Activated T-helper 9 cell treated with anti-CD3 and anti-CD28 coated beads, Interleukin-2, amount 50 U/mL, for 16 hours (primary cell): ENCODE data around the gene HOXA4.

Source experiments
- DNase-seq: peaks from one replicate; pipeline ENCODE4 v3.0.0-alpha.2; 2020; ENCODE audit warnings: low read depth

Gene HOXA4

DNA sequence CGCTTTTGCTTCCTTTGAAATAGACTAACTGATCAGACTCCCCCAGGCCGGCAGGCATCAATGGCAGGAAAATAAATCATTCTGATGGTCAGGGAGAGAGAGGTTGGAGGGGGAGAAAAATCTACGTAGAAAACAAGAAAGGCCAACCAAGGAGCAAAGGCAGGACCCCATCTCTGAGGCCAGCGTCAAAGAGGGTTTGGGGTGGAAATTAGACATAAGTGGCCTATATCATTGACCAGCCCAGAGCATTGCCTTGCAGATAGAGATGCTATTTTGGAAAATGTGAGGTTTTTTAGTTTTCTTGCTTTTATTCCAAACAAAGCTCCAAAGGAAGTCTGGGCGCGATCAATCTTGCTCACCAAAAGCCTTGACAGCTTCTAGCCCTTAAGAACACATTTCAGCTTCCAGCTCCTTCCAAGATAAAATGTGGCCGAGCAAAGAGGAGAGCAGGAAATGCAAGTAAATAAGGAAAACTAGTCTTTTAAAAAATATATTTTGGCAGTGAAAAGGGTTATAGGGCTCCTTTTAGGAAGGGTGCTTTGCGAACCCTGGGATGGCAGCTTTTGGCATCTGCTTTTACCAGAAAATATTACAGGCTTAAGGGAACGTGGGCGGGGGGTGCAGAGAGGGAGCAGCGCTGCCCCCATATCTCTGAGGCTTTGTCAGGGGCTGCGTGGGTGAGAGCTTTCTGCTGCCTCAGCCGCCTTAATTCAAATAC is 26.1 kb downstream of the HOXA4 start:
- DNase-seq = no peak

DNA sequence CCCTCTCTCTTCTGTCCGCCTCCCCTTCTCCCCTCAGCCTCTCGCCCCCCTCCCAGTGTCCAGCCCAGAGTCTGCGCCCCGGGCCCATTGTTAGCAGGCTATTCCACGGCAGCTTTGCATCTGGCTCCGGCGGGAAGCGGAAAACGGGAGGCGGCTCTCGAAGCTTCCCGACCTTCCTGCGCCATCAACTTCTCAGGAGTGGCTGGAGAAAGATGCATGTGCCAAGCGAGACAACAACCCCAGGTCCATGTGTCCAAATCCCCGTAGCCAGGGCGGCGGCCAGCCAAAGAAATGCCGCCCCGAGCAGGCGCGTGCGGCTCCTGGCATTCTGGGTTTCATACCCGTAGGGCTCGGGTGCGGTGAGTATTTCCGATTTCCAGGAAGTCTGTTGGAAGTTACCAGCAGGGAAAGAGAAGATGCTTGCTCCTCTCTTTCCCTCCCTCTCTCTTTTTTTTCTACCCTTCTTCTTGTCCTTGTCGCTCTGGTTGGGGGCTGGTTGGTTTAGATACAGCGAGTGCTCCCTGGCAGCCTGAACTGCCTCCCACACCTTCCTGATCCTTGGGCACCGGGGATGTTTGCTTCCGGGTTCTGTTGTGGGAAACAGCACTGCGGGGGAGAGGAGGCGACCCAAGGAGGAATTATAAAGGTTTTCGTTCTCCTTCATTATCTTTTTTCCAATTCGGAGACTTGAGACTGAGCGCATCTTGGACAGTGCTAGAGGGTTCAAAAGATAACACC is 26.9 kb downstream of the HOXA4 start:
- DNase-seq = no peak

DNA sequence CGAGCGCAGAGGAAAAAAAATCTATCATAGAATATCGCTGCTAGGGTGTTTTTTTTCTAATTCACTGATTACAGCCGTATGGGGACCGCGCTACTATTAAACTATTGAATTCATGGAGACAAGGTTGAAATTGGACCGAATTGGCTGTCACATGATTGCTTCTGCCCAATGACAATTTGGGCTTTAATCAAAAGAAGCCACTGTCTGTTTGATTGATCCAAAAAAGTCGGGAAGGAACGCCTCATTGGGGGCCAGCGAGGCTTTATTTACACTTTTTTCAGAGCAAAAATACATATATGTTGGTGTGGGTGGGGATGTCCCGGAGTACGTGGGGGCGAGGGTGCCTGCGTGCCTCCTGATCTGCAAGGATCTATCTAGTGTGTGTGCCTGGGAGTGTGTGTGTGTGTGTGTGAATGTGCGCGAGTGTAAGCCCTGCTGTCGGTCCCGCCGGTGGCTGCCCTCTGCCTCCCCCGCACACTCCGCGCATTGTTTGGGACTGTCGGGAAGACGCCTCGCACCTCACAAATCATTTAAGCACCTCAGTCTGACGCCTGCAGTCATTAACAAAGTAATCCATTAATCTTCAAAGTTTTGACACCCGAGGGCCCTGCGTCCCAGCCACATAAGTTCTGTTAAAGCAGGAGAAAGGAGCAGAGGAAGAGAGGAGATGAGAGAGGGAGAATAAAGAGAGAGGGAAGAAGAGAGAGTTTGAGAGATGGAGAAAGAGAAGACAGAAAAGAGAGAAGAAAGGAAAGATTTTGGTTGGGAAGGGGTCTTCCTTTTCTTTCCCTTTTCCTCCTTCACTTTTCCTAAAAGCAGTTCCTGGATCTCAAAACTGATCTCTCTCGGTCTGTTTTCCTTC is 27.7 kb downstream of the HOXA4 start, which contains the start of gene HOXA2:
TSS of gene HOXA2 (minus strand) at position 103 of the 862 bp plus-strand sequence. CDS start 183 bp downstream, outside the sequence.
- DNase-seq = no peak

DNA sequence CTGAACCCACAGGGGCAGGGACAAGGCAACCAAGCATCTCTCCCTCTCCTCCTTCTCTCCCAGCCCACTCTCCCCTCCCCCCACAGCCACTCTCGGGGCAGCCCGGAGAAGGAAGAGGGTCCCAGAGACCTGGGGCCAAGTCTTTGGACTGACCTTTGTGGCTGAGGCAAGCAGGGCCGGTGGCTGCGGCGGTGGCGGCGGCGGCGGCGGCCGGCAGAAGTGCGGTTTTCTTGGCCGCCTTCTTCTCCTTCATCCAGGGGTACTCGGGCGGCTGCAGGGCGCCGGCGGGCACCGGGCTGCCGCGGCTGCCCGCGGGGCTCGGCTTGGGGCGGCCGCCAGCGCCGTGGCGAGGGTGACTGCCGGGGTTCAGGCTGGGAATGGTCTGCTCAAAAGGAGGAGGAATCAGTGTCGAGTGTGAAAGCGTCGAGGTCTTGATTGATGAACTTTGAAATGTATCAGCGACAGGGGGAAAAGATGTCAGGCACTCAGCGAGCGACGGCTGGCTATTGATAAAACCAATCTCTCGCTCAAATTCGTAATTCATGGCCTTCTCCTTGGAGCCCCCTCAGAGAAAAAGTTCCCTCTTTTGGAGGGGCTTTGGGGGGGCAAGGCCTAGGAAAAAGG is 28.5 kb downstream of the HOXA4 start:
- DNase-seq = no peak

DNA sequence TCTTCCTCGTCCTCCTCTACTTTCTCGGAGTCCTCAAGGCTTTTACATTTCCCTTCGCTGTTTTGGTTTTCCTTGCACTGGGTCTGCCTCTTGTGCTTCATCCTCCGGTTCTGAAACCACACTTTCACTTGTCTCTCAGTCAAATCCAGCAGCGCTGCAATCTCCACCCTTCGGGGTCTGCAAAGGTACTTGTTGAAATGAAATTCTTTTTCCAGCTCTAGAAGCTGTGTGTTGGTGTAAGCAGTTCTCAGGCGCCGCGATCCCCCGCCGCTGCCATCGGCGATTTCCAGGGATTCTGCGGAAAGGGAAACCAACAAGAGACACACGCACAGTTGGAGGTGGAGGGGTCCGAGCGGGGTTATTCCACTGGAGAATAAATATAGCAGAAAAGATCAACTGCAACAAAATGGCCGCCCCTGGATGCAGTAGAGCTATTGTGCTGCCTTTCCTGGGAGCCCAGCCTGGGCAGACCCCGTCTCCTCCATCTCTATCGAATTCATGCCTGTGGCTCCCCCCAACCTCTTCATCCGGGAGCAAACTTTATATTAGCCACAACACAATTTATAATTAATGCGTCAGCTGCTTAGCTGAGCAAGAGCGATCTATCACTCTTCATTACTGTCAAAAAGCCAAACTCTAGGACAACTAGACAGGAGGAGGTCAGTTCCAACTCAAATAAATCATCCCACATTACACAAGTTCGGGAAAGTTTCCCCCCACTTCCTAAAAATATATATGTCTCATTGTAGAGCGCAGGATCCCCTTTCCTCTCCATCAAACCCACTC is 29.2 kb downstream of the HOXA4 start:
- DNase-seq = no peak

- DNase-seq = no peak
Observed at GRCh38 chr7:27100694-27101170, 29.8 kb downstream of the HOXA4 start.

- DNase-seq = no peak
Observed at GRCh38 chr7:27099453-27100370, 30.8 kb downstream of the HOXA4 start.

GRCh38 chr7:27098578-27099451 is 31.7 kb downstream of the HOXA4 start:
- no peak for DNase-seq

- DNase-seq = no peak
Observed at GRCh38 chr7:27097686-27098577, 32.6 kb downstream of the HOXA4 start.

DNA sequence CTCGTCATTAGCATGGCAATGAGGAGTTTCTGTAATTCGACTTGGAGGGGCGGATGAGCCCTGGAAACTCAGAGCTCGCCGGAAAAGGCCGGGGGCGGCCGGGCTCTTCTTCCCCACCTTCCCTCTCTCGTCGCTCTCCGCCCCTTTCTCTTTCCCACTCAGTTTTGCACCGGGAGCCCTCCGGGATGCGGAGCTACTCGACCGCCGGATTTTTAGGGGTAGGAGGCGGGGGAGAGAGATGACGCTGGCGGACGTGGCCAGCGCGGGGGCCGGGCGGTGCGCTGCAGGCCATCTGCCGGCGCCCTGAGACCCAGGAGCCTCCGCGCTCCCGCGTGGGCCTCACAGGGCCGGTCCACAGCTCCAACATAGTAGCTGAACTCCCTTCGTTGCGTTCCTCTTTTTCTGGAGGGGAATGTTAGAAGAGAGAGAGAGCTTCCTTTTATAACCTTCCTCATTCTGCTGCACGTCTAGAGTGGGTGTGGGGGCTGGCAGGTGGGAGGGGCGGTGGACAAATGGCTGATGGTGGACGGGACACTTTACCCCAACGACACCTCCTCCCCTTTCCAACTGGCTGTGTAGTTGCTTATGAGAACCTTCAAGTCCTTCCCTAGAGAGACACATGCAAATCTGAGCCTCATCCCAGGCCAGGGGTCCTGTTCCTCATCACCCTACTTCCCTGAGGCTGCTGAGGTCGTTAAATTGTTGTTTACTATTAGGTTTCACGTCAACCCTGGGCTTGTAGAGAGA is 33.6 kb downstream of the HOXA4 start:
- DNase-seq = no peak

GRCh38 chr7:27095897-27096767 is 34.4 kb downstream of the HOXA4 start, which contains the start of gene HOXA1:
HOXA1 (minus strand) TSS chr7:27096000; CDS start chr7:27095912, 88 bp downstream.
- DNase-seq = peak; percentile 47

- no peak for DNase-seq
Observed at GRCh38 chr7:27095050-27095896, 35.3 kb downstream of the HOXA4 start.

DNA sequence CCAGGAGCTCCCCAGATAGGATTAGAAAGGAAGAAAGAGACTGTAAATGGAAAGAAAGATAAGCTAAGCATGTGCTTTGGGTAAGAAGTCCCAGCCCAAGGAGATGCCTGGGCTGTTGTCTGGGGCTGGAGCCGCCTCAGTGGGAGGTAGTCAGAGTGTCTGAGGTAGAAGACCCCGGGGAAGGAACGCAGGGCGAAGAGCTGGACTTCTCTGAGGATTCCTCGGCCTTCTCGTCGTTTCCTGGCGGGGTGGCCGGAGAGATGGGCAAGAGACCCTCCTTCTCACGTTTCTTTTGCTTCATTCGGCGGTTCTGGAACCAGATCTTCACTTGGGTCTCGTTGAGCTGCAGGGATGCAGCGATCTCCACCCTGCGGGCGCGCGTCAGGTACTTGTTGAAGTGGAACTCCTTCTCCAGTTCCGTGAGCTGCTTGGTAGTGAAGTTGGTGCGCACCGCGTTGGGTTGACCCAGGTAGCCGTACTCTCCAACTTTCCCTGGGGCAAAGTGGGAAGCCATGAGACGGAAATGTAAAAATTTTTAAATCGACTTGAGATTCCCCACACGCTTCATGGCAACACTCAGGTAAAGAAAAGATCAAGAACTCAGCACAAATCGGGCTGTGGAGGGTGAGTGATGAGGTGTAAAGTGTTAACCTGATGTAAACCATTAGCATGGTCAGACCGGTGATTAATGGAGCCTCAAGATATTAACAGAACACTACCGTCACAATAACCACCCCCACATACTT is 36.1 kb downstream of the HOXA4 start:
- no peak for DNase-seq

- no peak for DNase-seq
Observed at GRCh38 chr7:27093184-27093895, 37.2 kb downstream of the HOXA4 start.
